ENCODE data around the gene CSTF1.

DNA sequence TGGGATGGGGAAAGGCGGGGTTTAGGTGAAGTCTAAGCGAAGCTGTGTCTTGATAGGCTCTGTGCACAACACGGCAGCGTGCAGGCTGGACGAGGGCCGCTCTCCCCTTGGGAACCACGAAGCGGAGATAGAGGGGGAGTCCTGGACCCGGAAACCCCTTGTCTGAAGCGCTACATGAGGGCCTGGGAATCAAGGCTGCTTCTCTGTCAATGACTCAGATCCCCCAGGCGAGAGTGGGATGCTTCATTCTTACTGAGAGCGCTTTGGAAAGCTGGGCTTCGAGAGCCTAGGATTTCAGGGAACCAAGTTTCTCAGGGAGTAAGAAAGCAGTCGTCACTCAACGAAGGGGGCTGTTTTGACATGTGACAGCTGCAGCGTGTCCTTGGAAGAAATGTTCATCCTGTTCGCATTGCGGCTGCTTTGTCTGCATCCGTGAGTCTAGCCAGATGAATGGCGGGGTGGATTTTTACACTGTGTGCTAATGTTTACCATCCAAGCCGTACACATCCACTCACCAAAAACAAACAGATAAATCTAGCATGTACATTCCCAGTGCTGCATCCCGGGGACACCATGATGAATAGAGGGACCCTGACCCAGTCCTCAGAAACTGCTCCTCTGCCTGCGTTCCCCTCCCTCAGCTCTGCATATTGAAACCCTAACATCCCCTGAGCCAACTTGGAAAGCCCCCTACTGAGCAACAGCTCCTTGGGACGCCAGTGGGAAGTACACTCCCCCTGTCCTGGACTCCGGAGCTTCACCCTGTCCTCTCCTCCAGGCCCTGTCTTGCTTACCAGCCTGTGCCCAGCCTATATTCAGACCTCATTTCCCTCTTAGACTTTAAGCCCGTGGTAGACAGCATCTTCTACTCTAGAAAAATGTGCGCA is 51.5 kb downstream of the CSTF1 start:
- TF ChIP-seq POLR2A (IDR thresholded peaks at IDR 0.05; ENCODE audit: low read depth, low read length) = no peak
- TF ChIP-seq, protein P1, sequence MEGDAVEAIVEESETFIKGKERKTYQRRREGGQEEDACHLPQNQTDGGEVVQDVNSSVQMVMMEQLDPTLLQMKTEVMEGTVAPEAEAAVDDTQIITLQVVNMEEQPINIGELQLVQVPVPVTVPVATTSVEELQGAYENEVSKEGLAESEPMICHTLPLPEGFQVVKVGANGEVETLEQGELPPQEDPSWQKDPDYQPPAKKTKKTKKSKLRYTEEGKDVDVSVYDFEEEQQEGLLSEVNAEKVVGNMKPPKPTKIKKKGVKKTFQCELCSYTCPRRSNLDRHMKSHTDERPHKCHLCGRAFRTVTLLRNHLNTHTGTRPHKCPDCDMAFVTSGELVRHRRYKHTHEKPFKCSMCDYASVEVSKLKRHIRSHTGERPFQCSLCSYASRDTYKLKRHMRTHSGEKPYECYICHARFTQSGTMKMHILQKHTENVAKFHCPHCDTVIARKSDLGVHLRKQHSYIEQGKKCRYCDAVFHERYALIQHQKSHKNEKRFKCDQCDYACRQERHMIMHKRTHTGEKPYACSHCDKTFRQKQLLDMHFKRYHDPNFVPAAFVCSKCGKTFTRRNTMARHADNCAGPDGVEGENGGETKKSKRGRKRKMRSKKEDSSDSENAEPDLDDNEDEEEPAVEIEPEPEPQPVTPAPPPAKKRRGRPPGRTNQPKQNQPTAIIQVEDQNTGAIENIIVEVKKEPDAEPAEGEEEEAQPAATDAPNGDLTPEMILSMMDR (IDR thresholded peaks at IDR 0.05; ENCODE audit: extremely low read depth in 1 of 2, insufficient read depth in 1 of 2, low read depth in 1 of 2, low read length in 2 of 2) = no peak
- no peak for TF ChIP-seq EZH2 (IDR thresholded peaks at IDR 0.05; ENCODE audit: borderline replicate concordance, low read depth, low read length, severe bottlenecking)
- no peak for TF ChIP-seq POLR2AphosphoS5 (IDR thresholded peaks at IDR 0.05; ENCODE audit: insufficient read depth, low read depth, low read length)
- TF ChIP-seq MYC (IDR thresholded peaks at IDR 0.05; ENCODE audit: low read depth, low read length) = no peak
- TF ChIP-seq JUN (IDR thresholded peaks at IDR 0.05; ENCODE audit: borderline replicate concordance, insufficient read depth, insufficient read length, low read depth) = no peak
- TF ChIP-seq, protein P2, sequence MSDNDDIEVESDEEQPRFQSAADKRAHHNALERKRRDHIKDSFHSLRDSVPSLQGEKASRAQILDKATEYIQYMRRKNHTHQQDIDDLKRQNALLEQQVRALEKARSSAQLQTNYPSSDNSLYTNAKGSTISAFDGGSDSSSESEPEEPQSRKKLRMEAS (IDR thresholded peaks at IDR 0.05; ENCODE audit: insufficient read depth, insufficient read length) = no peak
